Neural cell (in vitro differentiated cells): ENCODE measurements around the gene CAMK2B.

Experiments used
- EP300 ChIP-seq: fragments of 450-650 bp; conservative IDR thresholded peaks from 2 replicates; pipeline ENCODE4 v1.6.1; 2014; ENCODE audit warnings: antibody characterized with exemption, mild to moderate bottlenecking, moderate library complexity; ENCODE audit not compliant: poor library complexity, severe bottlenecking
- EZH2 ChIP-seq: fragments of 200-600, 300-800 bp; shearing (Covaris generic), sonication (generic); IDR thresholded peaks from 2 replicates; pipeline ENCODE4 v1.6.1; 2014; ENCODE audit warnings: antibody characterized with exemption, low read length, borderline replicate concordance, mild to moderate bottlenecking; ENCODE audit not compliant: insufficient read depth, poor library complexity, severe bottlenecking
- TF ChIP-seq, protein P1 (sequence below): IDR thresholded peaks from 2 replicates; pipeline ENCODE4 v1.6.1; 2012; ENCODE audit warnings: borderline replicate concordance
- TF ChIP-seq, protein P2 (sequence below): fragments of 450-650 bp; IDR thresholded peaks from 2 replicates; pipeline ENCODE4 v1.5.1; 2014; ENCODE audit warnings: antibody characterized with exemption, mild to moderate bottlenecking, moderate library complexity; ENCODE audit not compliant: poor library complexity, severe bottlenecking

DNA sequence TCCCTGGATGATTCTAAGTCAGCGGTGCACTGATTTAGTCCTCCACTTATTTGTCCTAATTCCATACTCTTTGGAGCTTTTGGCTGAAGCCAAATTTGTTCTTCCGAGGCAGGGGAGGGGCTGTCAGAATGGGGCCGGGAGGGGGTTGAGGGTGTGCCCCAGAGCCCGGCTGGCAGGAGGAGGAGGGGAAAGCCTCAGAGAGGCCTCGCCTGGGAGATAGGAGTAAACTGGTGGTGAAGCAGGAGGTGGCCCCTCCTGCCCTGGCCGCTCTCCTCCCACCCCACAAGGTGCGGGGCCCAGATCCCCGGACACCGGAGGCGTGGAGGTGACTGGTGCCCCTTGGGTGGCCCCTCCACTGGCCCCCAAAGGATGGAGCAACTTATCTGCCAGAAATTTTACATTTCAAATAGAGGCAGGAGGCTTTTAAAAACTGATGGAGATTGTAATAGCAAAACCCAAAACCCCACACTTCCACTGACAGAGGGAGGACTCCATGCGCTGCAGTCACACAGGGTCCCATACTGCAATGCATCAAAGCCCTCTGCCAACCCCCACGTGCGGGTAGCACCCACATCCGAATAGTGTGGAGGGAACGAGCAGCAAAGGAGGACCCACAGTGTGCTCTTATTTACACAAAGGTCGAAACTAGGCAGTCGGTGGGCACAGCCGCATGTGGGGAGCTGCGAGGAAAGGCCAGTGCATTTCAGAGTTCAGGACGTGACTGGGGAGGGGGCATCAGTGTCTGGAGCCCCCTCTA lies 61.9 kb downstream of the CAMK2B start:
- no peak for TF ChIP-seq EP300
- no peak for TF ChIP-seq EZH2
- TF ChIP-seq, protein P1, sequence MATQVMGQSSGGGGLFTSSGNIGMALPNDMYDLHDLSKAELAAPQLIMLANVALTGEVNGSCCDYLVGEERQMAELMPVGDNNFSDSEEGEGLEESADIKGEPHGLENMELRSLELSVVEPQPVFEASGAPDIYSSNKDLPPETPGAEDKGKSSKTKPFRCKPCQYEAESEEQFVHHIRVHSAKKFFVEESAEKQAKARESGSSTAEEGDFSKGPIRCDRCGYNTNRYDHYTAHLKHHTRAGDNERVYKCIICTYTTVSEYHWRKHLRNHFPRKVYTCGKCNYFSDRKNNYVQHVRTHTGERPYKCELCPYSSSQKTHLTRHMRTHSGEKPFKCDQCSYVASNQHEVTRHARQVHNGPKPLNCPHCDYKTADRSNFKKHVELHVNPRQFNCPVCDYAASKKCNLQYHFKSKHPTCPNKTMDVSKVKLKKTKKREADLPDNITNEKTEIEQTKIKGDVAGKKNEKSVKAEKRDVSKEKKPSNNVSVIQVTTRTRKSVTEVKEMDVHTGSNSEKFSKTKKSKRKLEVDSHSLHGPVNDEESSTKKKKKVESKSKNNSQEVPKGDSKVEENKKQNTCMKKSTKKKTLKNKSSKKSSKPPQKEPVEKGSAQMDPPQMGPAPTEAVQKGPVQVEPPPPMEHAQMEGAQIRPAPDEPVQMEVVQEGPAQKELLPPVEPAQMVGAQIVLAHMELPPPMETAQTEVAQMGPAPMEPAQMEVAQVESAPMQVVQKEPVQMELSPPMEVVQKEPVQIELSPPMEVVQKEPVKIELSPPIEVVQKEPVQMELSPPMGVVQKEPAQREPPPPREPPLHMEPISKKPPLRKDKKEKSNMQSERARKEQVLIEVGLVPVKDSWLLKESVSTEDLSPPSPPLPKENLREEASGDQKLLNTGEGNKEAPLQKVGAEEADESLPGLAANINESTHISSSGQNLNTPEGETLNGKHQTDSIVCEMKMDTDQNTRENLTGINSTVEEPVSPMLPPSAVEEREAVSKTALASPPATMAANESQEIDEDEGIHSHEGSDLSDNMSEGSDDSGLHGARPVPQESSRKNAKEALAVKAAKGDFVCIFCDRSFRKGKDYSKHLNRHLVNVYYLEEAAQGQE, result no peak
- TF ChIP-seq, protein P2, sequence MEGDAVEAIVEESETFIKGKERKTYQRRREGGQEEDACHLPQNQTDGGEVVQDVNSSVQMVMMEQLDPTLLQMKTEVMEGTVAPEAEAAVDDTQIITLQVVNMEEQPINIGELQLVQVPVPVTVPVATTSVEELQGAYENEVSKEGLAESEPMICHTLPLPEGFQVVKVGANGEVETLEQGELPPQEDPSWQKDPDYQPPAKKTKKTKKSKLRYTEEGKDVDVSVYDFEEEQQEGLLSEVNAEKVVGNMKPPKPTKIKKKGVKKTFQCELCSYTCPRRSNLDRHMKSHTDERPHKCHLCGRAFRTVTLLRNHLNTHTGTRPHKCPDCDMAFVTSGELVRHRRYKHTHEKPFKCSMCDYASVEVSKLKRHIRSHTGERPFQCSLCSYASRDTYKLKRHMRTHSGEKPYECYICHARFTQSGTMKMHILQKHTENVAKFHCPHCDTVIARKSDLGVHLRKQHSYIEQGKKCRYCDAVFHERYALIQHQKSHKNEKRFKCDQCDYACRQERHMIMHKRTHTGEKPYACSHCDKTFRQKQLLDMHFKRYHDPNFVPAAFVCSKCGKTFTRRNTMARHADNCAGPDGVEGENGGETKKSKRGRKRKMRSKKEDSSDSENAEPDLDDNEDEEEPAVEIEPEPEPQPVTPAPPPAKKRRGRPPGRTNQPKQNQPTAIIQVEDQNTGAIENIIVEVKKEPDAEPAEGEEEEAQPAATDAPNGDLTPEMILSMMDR, result no peak
